HG02885 (cell line): ENCODE data around the gene TRIML1.

ENCODE experiments used
- ATAC-seq: cut with Tn5 transposase; IDR thresholded peaks from one replicate; pipeline ENCODE4 v1.9.1; 2021; ENCODE audit warnings: mild to moderate bottlenecking; ENCODE audit not compliant: unreplicated experiment, poor library complexity

TRIML1 gene

GRCh38 chr4:188139141-188139540, at the start of gene TRIML1:
Gene TRIML1 (plus strand): TSS chr4:188139441. CDS start chr4:188139559, 118 bp downstream.
- no peak for ATAC-seq

- no peak for ATAC-seq
Measured at GRCh38 chr4:188092824-188093223, 46.4 kb upstream of the TRIML1 start.

GRCh38 chr4:188106454-188106853, 32.8 kb upstream of the TRIML1 start:
- no peak for ATAC-seq

- ATAC-seq: no peak
Measured at GRCh38 chr4:188107931-188108843, 31.1 kb upstream of the TRIML1 start.

- no peak for ATAC-seq
Measured at GRCh38 chr4:188109157-188109755, 30.0 kb upstream of the TRIML1 start, which contains the start of gene TRIML2. Gene TRIML2 (minus strand): TSS chr4:188109603. CDS start chr4:188105368, 4,235 bp downstream.

GRCh38 chr4:188110036-188110435, 29.2 kb upstream of the TRIML1 start:
- no peak for ATAC-seq

- ATAC-seq: no peak
Measured at GRCh38 chr4:188110741-188111471, 28.3 kb upstream of the TRIML1 start.

- no peak for ATAC-seq
Measured at GRCh38 chr4:188111955-188112354, 27.3 kb upstream of the TRIML1 start.

- no peak for ATAC-seq
Measured at GRCh38 chr4:188113156-188113555, 26.1 kb upstream of the TRIML1 start.

GRCh38 chr4:188117631-188118324, 21.5 kb upstream of the TRIML1 start:
- ATAC-seq: no peak

GRCh38 chr4:188121530-188121929, 17.7 kb upstream of the TRIML1 start:
- no peak for ATAC-seq

- ATAC-seq: no peak
Measured at GRCh38 chr4:188127214-188127874, 11.9 kb upstream of the TRIML1 start.

GRCh38 chr4:188130355-188130754, 8.9 kb upstream of the TRIML1 start:
- ATAC-seq: no peak

GRCh38 chr4:188132232-188132631, 7.0 kb upstream of the TRIML1 start:
- ATAC-seq: no peak

GRCh38 chr4:188138227-188138626, 1.0 kb upstream of the TRIML1 start:
- ATAC-seq: no peak

- no peak for ATAC-seq
Measured at GRCh38 chr4:188139671-188140070, 430 bp downstream of the TRIML1 start.

GRCh38 chr4:188143731-188144130, 4.5 kb downstream of the TRIML1 start:
- no peak for ATAC-seq

GRCh38 chr4:188145601-188146000, 6.4 kb downstream of the TRIML1 start:
- ATAC-seq: no peak

- no peak for ATAC-seq
Measured at GRCh38 chr4:188146618-188147017, 7.4 kb downstream of the TRIML1 start.

- no peak for ATAC-seq
Measured at GRCh38 chr4:188147176-188147575, 7.9 kb downstream of the TRIML1 start.
